Measurements from ENCODE around the gene CCDC187.

The CCDC187 gene

DNA sequence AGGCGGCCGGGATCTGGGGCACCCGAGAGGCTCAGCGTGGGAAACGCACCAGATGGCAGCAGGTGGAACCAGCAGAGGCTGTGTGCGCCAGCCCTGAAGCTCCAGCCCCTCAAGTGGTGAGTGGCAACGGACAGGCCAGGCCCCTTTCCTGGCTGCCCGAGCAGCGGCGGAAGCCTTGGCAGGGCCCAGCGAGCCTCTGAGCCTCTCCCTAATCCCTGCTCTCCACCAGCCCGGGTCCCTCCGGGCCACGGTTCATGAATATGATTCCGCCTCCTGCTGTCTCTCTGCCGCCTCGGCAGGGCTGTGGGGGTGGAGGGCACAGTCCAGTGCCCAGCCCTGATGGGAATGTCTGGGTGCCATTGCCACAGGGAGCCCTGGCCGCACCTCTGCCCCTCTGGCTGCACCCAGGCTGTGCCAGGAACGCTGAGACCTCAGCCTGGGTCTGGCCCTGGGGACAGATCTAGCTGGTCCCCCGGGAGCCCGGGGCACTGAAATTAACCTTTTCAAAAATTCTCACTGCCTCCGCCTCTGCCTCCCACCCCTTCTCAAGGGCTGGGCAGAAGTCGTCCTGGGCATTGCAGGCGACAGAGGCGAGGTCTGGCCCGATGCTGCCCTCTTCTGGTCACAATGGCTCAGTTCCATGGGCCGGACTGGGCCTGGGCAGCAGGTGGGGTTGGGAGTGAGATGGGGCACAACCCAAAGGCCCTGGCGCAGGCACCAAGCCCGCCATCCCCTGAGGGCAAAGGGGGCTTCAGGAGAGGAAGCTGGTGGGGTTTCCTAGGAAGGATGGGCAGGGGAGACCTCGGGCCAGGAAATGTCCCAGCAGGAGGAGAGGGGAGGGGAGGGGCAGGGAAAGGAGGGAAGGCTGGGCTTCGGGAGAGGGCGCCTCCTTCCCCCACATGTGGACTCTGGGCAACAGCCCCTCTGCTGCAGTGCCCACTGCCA is 20.3 kb downstream of the CCDC187 start:
- TF ChIP-seq PAX5 (IDR thresholded peaks at IDR 0.05; ENCODE audit: insufficient read depth, low read length, severe bottlenecking) (no peak), POLR2AphosphoS5 (IDR thresholded peaks at IDR 0.05; ENCODE audit: low read depth, low read length) (no peak), POU2F2 (IDR thresholded peaks at IDR 0.05; ENCODE audit: low read depth, low read length) (no peak), SPI1 (IDR thresholded peaks at IDR 0.05; ENCODE audit: low read depth, low read length) (no peak), POLR2A (IDR thresholded peaks at IDR 0.05; ENCODE audit: low read depth, low read length) (no peak), TAF1 (IDR thresholded peaks at IDR 0.05; ENCODE audit: low read depth, low read length) (no peak)
- FAIRE-seq = no peak
- DNase-seq (ENCODE audit: insufficient read length, low spot score) = peak; percentile 97

DNA sequence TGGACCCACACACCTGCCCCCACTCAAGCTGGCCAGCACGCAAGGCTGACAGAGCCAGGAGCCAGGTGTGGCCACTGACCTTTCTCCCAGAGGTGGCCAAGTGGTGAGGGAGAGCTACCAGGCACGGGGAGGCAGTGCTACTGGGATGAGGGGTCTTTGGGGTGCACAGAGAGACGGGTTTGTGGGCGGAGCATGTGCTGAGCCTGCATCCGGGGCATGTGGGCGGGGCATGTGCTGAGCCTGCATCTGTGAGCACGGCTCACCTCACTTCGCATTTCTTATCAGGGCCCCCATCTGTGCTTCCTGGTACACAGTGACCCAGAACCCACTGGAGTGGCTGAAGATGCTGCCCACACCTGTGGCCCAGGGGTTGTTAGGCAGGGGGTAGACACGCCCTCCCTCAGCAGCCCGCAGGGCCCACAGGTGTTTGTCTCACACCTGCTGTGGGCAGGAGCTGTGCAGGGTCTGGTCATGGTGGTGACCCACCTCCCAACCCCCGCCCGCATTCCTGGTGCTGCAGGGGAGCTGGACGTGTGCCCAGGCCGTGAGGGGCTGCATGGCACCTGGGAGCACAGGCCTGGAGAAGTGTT is 21.5 kb downstream of the CCDC187 start:
- TF ChIP-seq PAX5 (IDR thresholded peaks at IDR 0.05; ENCODE audit: insufficient read depth, low read length, severe bottlenecking) (no peak), POU2F2 (IDR thresholded peaks at IDR 0.05; ENCODE audit: low read depth, low read length) (no peak), POLR2A (IDR thresholded peaks at IDR 0.05; ENCODE audit: low read depth, low read length) (no peak), SPI1 (IDR thresholded peaks at IDR 0.05; ENCODE audit: low read depth, low read length) (no peak), TAF1 (IDR thresholded peaks at IDR 0.05; ENCODE audit: low read depth, low read length) (no peak), POLR2AphosphoS5 (IDR thresholded peaks at IDR 0.05; ENCODE audit: low read depth, low read length) (no peak)
- no peak for DNase-seq (ENCODE audit: insufficient read length, low spot score)
- no peak for FAIRE-seq

- FAIRE-seq = no peak
- TF ChIP-seq POU2F2 (IDR thresholded peaks at IDR 0.05; ENCODE audit: low read depth, low read length) (no peak), PAX5 (IDR thresholded peaks at IDR 0.05; ENCODE audit: insufficient read depth, low read length, severe bottlenecking) (no peak), POLR2A (IDR thresholded peaks at IDR 0.05; ENCODE audit: low read depth, low read length) (no peak), POLR2AphosphoS5 (IDR thresholded peaks at IDR 0.05; ENCODE audit: low read depth, low read length) (no peak), TAF1 (IDR thresholded peaks at IDR 0.05; ENCODE audit: low read depth, low read length) (no peak), SPI1 (IDR thresholded peaks at IDR 0.05; ENCODE audit: low read depth, low read length) (no peak)
- no peak for DNase-seq (ENCODE audit: insufficient read length, low spot score)
Measured at GRCh38 chr9:136281421-136282271, 22.2 kb downstream of the CCDC187 start.

DNA sequence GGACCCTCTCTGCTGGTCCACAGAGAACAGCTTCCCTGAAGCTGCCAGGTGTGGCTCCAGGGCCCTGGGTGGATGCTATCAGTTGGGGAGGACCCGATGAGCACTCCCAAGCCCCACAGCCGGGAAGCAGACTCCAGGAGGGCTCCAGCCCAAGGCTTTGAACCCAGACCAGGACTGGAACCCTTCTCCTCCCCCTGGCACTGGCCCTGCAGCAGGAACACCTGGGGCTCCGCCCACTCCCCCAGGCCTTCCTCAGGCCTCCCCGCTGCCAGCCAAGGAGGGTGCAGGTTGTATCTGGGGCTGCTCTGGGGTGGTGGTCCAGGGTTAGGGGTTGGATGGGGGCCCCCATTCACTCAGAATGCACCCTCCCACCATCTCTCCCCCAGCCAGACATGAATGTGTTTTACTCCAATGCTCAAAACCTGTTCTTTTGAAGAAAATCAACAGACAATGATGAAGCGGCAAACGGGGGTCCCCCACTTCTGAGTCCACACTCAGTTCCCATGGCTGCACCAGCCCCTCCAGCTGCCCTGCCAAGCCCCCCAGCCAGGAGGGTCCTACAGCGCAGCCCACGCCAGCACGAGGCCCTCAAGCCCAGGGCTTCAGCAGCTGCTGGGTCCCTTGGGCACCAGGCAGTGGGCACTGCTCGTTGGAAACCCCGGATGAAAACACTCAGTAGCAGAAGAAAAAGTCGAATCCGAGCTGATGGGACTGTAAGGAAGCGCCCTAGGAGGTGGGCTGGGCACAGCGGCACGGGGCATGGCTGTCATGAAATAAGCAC is 23.2 kb downstream of the CCDC187 start:
- no peak for DNase-seq (ENCODE audit: insufficient read length, low spot score)
- no peak for TF ChIP-seq POLR2AphosphoS5 (IDR thresholded peaks at IDR 0.05; ENCODE audit: low read depth, low read length)
- TF ChIP-seq POU2F2 (IDR thresholded peaks at IDR 0.05; ENCODE audit: low read depth, low read length) = no peak
- no peak for TF ChIP-seq TAF1 (IDR thresholded peaks at IDR 0.05; ENCODE audit: low read depth, low read length)
- TF ChIP-seq SPI1 (IDR thresholded peaks at IDR 0.05; ENCODE audit: low read depth, low read length) = no peak
- no peak for TF ChIP-seq POLR2A (IDR thresholded peaks at IDR 0.05; ENCODE audit: low read depth, low read length)
- no peak for TF ChIP-seq PAX5 (IDR thresholded peaks at IDR 0.05; ENCODE audit: insufficient read depth, low read length, severe bottlenecking)
- FAIRE-seq = no peak

DNA sequence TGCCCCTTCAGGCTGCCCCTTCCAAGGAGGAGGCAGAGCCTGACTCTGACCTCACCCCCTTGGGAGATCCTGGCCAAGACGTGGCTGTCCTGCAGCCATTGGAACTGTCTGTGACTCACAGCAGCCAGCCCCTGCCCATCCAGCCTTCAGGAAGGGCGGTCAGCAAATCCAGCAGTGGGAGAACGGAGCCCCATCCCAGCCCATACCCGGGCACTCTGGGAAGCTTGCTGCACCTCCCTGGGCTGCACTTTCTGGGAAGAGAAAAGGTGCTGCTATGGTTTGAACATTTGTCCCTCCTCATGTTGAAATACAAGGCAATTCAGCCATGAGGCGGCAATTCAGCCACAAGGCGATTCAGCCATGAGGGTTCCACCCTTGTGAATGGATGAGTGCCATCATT is 24.4 kb downstream of the CCDC187 start:
- no peak for TF ChIP-seq PAX5 (IDR thresholded peaks at IDR 0.05; ENCODE audit: insufficient read depth, low read length, severe bottlenecking)
- TF ChIP-seq POLR2AphosphoS5 (IDR thresholded peaks at IDR 0.05; ENCODE audit: low read depth, low read length) = no peak
- no peak for TF ChIP-seq POLR2A (IDR thresholded peaks at IDR 0.05; ENCODE audit: low read depth, low read length)
- no peak for TF ChIP-seq SPI1 (IDR thresholded peaks at IDR 0.05; ENCODE audit: low read depth, low read length)
- TF ChIP-seq TAF1 (IDR thresholded peaks at IDR 0.05; ENCODE audit: low read depth, low read length) = no peak
- TF ChIP-seq POU2F2 (IDR thresholded peaks at IDR 0.05; ENCODE audit: low read depth, low read length) = no peak
- no peak for DNase-seq (ENCODE audit: insufficient read length, low spot score)
- FAIRE-seq = no peak

- no peak for TF ChIP-seq POU2F2 (IDR thresholded peaks at IDR 0.05; ENCODE audit: low read depth, low read length)
- FAIRE-seq = no peak
- DNase-seq (ENCODE audit: insufficient read length, low spot score) = no peak
Measured at GRCh38 chr9:136278894-136279293, 25.0 kb downstream of the CCDC187 start.

DNA sequence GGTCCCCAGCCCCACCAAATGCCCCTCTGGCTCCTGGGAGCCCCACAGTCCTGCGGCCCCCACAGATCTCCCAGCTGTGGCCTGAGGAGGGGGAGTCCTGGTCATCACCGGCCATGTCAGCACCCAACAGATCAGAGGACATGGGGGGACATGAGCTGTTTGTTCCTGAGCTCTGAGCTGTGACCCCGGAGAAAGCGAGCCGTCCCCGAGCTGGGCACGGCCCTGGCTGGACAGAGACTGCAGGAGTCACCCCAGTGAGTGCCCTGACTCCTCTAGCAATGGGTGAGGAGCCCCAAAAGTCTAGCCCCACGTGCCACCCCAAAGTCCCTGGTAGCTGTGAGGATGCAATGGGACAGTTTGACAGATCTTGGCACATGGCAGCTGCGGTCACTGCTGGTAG is 25.7 kb downstream of the CCDC187 start:
- TF ChIP-seq PAX5 (IDR thresholded peaks at IDR 0.05; ENCODE audit: insufficient read depth, low read length, severe bottlenecking) (no peak), POLR2A (IDR thresholded peaks at IDR 0.05; ENCODE audit: low read depth, low read length) (no peak), SPI1 (IDR thresholded peaks at IDR 0.05; ENCODE audit: low read depth, low read length) (no peak), POLR2AphosphoS5 (IDR thresholded peaks at IDR 0.05; ENCODE audit: low read depth, low read length) (no peak), POU2F2 (IDR thresholded peaks at IDR 0.05; ENCODE audit: low read depth, low read length) (no peak), TAF1 (IDR thresholded peaks at IDR 0.05; ENCODE audit: low read depth, low read length) (no peak)
- FAIRE-seq (no peak), DNase-seq (ENCODE audit: insufficient read length, low spot score) (no peak)

- TF ChIP-seq SPI1 (IDR thresholded peaks at IDR 0.05; ENCODE audit: low read depth, low read length) = no peak
- FAIRE-seq = no peak
- DNase-seq (ENCODE audit: insufficient read length, low spot score) = no peak
Measured at GRCh38 chr9:136277746-136278145, 26.1 kb downstream of the CCDC187 start.

- FAIRE-seq = no peak
- TF ChIP-seq POU2F2 (IDR thresholded peaks at IDR 0.05; ENCODE audit: low read depth, low read length) = no peak
Measured at GRCh38 chr9:136276716-136277115, 27.2 kb downstream of the CCDC187 start.

More at GRCh38 chr9:136276716-136277115, 27.2 kb downstream of the CCDC187 start:
- DNase-seq (ENCODE audit: insufficient read length, low spot score) = no peak

Measured in GM12891 (cell line).